Measurements from ENCODE around the gene MRPS18A.

MRPS18A gene

GRCh38 chr6:43687437-43688347, at the start of gene MRPS18A:
TSS of gene MRPS18A (minus strand) at chr6:43687791. CDS start at chr6:43687779, 12 bp downstream.
- peak; percentile 29 to 52 for DNase-seq (ENCODE audit: low read depth in 2 of 2)

- DNase-seq (ENCODE audit: low read depth in 2 of 2), result no peak
These were observed 49.3 kb upstream of the MRPS18A start for GRCh38 chr6:43736844-43737243.

- no peak for DNase-seq (ENCODE audit: low read depth in 2 of 2)
These were observed 48.7 kb upstream of the MRPS18A start for GRCh38 chr6:43736211-43736786.

- no peak for DNase-seq (ENCODE audit: low read depth in 2 of 2)
These were observed 48.1 kb upstream of the MRPS18A start for GRCh38 chr6:43735642-43736199.

- no peak for DNase-seq (ENCODE audit: low read depth in 2 of 2)
These were observed 46.7 kb upstream of the MRPS18A start for GRCh38 chr6:43734294-43734665.

- DNase-seq (ENCODE audit: low read depth in 2 of 2), result no peak
These were observed 46.1 kb upstream of the MRPS18A start for GRCh38 chr6:43733471-43734293.

GRCh38 chr6:43730634-43731033, 43.0 kb upstream of the MRPS18A start:
- DNase-seq (ENCODE audit: low read depth in 2 of 2), result no peak

GRCh38 chr6:43729537-43729936, 41.9 kb upstream of the MRPS18A start:
- no peak for DNase-seq (ENCODE audit: low read depth in 2 of 2)

GRCh38 chr6:43728586-43728985, 41.0 kb upstream of the MRPS18A start:
- no peak for DNase-seq (ENCODE audit: low read depth in 2 of 2)

GRCh38 chr6:43727634-43728033, 40.0 kb upstream of the MRPS18A start:
- DNase-seq (ENCODE audit: low read depth in 2 of 2), result no peak

GRCh38 chr6:43725643-43726580, 38.3 kb upstream of the MRPS18A start:
- DNase-seq (ENCODE audit: low read depth in 2 of 2), result no peak

GRCh38 chr6:43724914-43725642, 37.5 kb upstream of the MRPS18A start:
- DNase-seq (ENCODE audit: low read depth in 2 of 2), result peak in 1 of 2 donors; percentile 49

GRCh38 chr6:43724354-43724753, 36.8 kb upstream of the MRPS18A start:
- no peak for DNase-seq (ENCODE audit: low read depth in 2 of 2)

GRCh38 chr6:43723737-43724295, 36.2 kb upstream of the MRPS18A start:
- DNase-seq (ENCODE audit: low read depth in 2 of 2), result peak in 1 of 2 donors; percentile 57

- DNase-seq (ENCODE audit: low read depth in 2 of 2), result no peak
These were observed 35.4 kb upstream of the MRPS18A start for GRCh38 chr6:43722920-43723545.

- DNase-seq (ENCODE audit: low read depth in 2 of 2), result no peak
These were observed 33.4 kb upstream of the MRPS18A start for GRCh38 chr6:43720999-43721398.

- DNase-seq (ENCODE audit: low read depth in 2 of 2), result no peak
These were observed 31.9 kb upstream of the MRPS18A start for GRCh38 chr6:43719511-43719910.

GRCh38 chr6:43718387-43719105, 31.0 kb upstream of the MRPS18A start:
- no peak for DNase-seq (ENCODE audit: low read depth in 2 of 2)

GRCh38 chr6:43717822-43718221, 30.2 kb upstream of the MRPS18A start:
- no peak for DNase-seq (ENCODE audit: low read depth in 2 of 2)

Measured in stimulated activated CD4-positive, alpha-beta T cell treated with anti-CD3 and anti-CD28 coated beads, Interleukin-1b, Interleukin-23, amount 100 ng/mL, for 1 hour (primary cell).